Cardiac fibroblast (primary cell): ENCODE results near the gene HTR2C.
"Not testable (repeated sequence)": the region's sequence is repeated elsewhere in the genome, so short reads cannot be mapped to it uniquely, and the experiment has no call there.

Experiments
- DNase-seq, 2 donors: peaks; one replicate each; pipeline versions ENCODE4 v3.0.0 to v3.0.0-alpha.2; 2010; ENCODE audit warnings: low read depth in 2 of 2
- H3K4me3 ChIP-seq, 2 donors: replicated peaks in 1 of 2; 1 replicate in 1 of 2; 2 replicates in 1 of 2; pipeline ENCODE4 v1.5.1; 2011; ENCODE audit warnings: low read depth in 2 of 2, low read length in 2 of 2, mild to moderate bottlenecking in 2 of 2, moderate library complexity in 1 of 2
- CTCF ChIP-seq: IDR thresholded peaks from one replicate; pipeline ENCODE4 v1.5.1; 2011; ENCODE audit warnings: low read depth, mild to moderate bottlenecking, low read length, inconsistent platforms

The HTR2C gene

DNA sequence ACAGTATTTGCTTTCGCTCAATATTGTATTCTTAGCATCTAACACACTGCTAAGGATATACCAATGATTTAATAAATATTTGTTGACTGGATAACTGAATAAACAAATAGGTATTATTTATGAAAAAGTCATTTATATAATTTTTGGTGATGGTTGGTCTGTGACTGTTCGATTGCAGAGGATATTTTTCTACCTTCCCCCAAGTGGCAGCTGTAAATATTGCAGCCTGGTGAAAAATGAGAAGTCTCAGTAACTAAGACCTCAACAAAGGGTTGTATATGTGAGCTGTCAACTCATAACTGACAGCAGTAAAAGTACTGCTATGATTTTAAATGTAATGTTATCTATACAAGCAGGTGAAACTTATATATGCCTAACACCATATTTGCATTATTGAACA, 36.0 kb downstream of the HTR2C start:
- peak; percentile 40 for TF ChIP-seq CTCF
- DNase-seq: peak; percentile 2 to 6
- H3K4me3 ChIP-seq: no peak overlapping the region

- TF ChIP-seq CTCF: peak; percentile 29
- H3K4me3 ChIP-seq: no peak overlapping the region
- peak; percentile 38 to 43 for DNase-seq
Observed at GRCh38 chrX:114626323-114626722, 42.4 kb downstream of the HTR2C start.

- no peak overlapping the region for H3K4me3 ChIP-seq
- TF ChIP-seq CTCF: no peak
- no peak for DNase-seq
Observed at GRCh38 chrX:114635986-114636385, 52.1 kb downstream of the HTR2C start.

DNA sequence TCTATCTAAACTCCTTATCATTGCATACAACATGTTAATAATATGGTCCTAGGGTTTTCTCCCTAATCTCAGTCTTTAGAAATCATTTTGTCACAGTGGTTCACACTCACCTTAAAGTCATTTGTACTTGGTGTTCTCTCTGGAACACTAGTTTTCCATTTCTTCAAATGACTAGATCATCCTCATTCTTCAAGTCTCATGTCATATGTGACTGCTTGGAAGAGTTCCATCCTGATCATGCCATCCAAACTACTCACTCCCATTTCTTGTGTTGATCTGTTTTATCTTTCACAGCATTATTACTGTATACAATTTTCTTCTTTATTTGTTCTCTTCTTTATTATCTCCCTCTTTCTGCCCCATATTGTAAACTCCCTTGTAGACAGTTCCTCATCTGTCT, 66.5 kb downstream of the HTR2C start:
- TF ChIP-seq CTCF: no peak
- no peak overlapping the region for H3K4me3 ChIP-seq
- DNase-seq: peak in 1 of 2 donors; percentile 25

GRCh38 chrX:114675365-114675764, 91.5 kb downstream of the HTR2C start:
- DNase-seq: peak; percentile 0 to 18
- no peak for TF ChIP-seq CTCF
- H3K4me3 ChIP-seq: no peak overlapping the region

DNA sequence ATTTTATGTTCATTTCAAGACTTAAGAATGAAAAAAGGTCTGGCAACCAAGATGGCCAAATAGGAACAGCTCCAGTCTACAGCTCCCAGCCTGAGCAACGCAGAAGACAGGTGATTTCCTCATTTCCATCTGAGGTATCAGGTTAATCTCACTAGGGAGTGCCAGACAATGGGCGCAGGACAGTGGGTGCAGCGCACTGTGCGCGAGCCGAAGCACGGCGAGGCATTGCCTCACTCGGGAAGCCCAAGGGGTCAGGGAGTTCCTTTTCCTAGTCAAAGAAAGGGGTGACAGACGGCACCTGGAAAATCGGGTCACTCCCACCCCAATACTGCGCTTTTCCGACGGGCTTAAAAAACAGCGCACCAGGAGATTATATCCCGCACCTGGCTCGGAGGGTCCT, 116.6 kb downstream of the HTR2C start:
- not testable (repeated sequence) for H3K4me3 ChIP-seq, DNase-seq

DNA sequence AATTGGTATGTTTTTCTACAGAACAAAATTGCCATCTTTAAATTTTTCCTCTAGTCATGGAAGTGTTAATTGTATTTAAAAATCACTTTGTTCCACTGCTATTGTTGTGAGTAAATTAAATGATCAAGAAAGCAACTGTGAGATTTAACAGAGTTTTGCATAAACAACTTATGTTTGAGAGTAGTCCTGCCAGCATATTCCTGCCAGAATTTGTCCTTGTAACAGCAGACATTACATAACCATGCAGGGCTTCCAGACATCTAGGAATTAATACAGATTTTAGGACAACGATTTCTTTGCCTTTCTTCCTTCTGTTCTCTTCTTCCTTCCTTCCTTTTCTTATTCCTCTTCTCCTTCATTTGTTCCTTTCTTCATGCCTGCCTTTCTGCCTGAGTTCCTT, 125.5 kb downstream of the HTR2C start:
- no peak for DNase-seq

More for the DNA sequence above, 125.5 kb downstream of the HTR2C start:
- H3K4me3 ChIP-seq: no peak overlapping the region
- no peak for TF ChIP-seq CTCF
